ENCODE measurements around the gene ZNF396. TPM values are rescaled to one million over a fixed set of nuclear protein-coding genes. Genes with fewer than 3 reads are reported as not detected.

ZNF396 gene
- total and polyA plus RNA-seq, 9 of the 15 experiments (the other 6 are each of a cell fraction or from before 2014, with no cell fraction given): 0.73 to 2.3 (median 1.9) TPM

GRCh38 chr18:35343936-35344735 lies 33.0 kb downstream of the ZNF396 start, which contains the start of gene ZNF24 (continued):
- TF ChIP-seq ZNF655 (CRISPR knock-in tag; IDR thresholded peaks at IDR 0.05) (no peak), E2F1 (CRISPR knock-in tag; IDR thresholded peaks at IDR 0.05) (peak; percentile 77; the same call in 1 of the 2 replicates), HMG20A (CRISPR knock-in tag; conservative IDR thresholded peaks at IDR 0.05) (no peak), GABPB2 (CRISPR knock-in tag; conservative IDR thresholded peaks at IDR 0.05) (no peak), MYBL2 (IDR thresholded peaks at IDR 0.05; ENCODE audit: low read depth) (peak; percentile 70; the same call in 1 of the 2 replicates), MYBL2 (CRISPR knock-in tag; IDR thresholded peaks at IDR 0.05; ENCODE audit: borderline replicate concordance) (no peak), SMARCA4 (IDR thresholded peaks at IDR 0.05) (no peak), PTRF (tag; IDR thresholded peaks at IDR 0.05) (no peak), ZNF717 (CRISPR knock-in tag; IDR thresholded peaks at IDR 0.05) (no peak), GMEB1 (CRISPR knock-in tag; IDR thresholded peaks at IDR 0.05) (peak; percentile 62), POLR2H (tag; IDR thresholded peaks at IDR 0.05; ENCODE audit: low read depth) (peak; percentile 82), DPF2 (IDR thresholded peaks at IDR 0.05) (peak; percentile 42; the same call in 1 of the 2 replicates), NR0B1 (IDR thresholded peaks at IDR 0.05; ENCODE audit: partially characterized antibody) (no peak), SIN3A (IDR thresholded peaks at IDR 0.05; ENCODE audit: borderline replicate concordance in 2 of 2, control insufficient read depth in 1 of 2, low read depth in 2 of 2, low read length in 2 of 2) (peak; percentile 76 to 92; a peak in 3 of 4 replicates), NEUROD1 (IDR thresholded peaks at IDR 0.05; ENCODE audit: borderline replicate concordance, low read depth, low read length, partially characterized antibody) (no peak), ELF2 (CRISPR knock-in tag; IDR thresholded peaks at IDR 0.05) (peak; percentile 84), CREB3 (tag; conservative IDR thresholded peaks at IDR 0.05; ENCODE audit: low read depth) (0 out of 2 replicates have a peak, but pooled peaks have one; percentile 36), POLR2B (IDR thresholded peaks at IDR 0.05; ENCODE audit: low read depth, partially characterized antibody) (peak; percentile 91), ZNF449 (CRISPR knock-in tag; IDR thresholded peaks at IDR 0.05) (no peak)

All from K562 (cell line).